Stimulated activated CD4-positive, alpha-beta T cell treated with anti-CD3 and anti-CD28 coated beads, Interleukin-15, amount 100 ng/mL, for 48 hours (primary cell): Measurements from ENCODE around the gene GSTP1.
"Not testable (repeated sequence)": the region's sequence is repeated elsewhere in the genome, so short reads cannot be mapped to it uniquely, and the experiment has no call there.

ENCODE experiments used
- DNase-seq, 2 donors: peaks; one replicate each; pipeline ENCODE4 v3.0.0-alpha.2; 2020; ENCODE audit warnings: low read depth in 2 of 2

Gene GSTP1

GRCh38 chr11:67583247-67584204 is at the start of gene GSTP1:
TSS of gene GSTP1 (plus strand) at chr11:67583812. CDS start at chr11:67583844, 32 bp downstream.
- peak; percentile 67 to 74 for DNase-seq

- DNase-seq, result no peak
Measured at GRCh38 chr11:67534070-67534679, 49.4 kb upstream of the GSTP1 start.

- DNase-seq, result no peak
Measured at GRCh38 chr11:67535561-67535960, 48.1 kb upstream of the GSTP1 start.

GRCh38 chr11:67538306-67538705 is 45.3 kb upstream of the GSTP1 start:
- no peak for DNase-seq

GRCh38 chr11:67538823-67539505 is 44.6 kb upstream of the GSTP1 start:
- DNase-seq, result no peak

GRCh38 chr11:67539550-67539949 is 44.1 kb upstream of the GSTP1 start:
- DNase-seq, result no peak

GRCh38 chr11:67541198-67541597 is 42.4 kb upstream of the GSTP1 start:
- no peak for DNase-seq

- no peak for DNase-seq
Measured at GRCh38 chr11:67542169-67542568, 41.4 kb upstream of the GSTP1 start.

- no peak for DNase-seq
Measured at GRCh38 chr11:67542971-67543370, 40.6 kb upstream of the GSTP1 start.

- DNase-seq, result no peak
Measured at GRCh38 chr11:67543585-67543984, 40.0 kb upstream of the GSTP1 start.

- DNase-seq, result no peak
Measured at GRCh38 chr11:67544616-67545242, 38.9 kb upstream of the GSTP1 start.

- DNase-seq, result no peak
Measured at GRCh38 chr11:67545280-67545679, 38.3 kb upstream of the GSTP1 start.

GRCh38 chr11:67548112-67548511 is 35.5 kb upstream of the GSTP1 start:
- not testable (repeated sequence) for DNase-seq

- DNase-seq, result no peak
Measured at GRCh38 chr11:67548555-67549110, 35.0 kb upstream of the GSTP1 start.

- no peak for DNase-seq
Measured at GRCh38 chr11:67551127-67551526, 32.5 kb upstream of the GSTP1 start.

GRCh38 chr11:67551697-67552096 is 31.9 kb upstream of the GSTP1 start:
- not testable (repeated sequence) for DNase-seq

- no peak for DNase-seq
Measured at GRCh38 chr11:67556244-67556643, 27.4 kb upstream of the GSTP1 start.

GRCh38 chr11:67558084-67558772 is 25.4 kb upstream of the GSTP1 start:
- no peak for DNase-seq

- DNase-seq, result no peak
Measured at GRCh38 chr11:67561971-67562619, 21.5 kb upstream of the GSTP1 start.

- DNase-seq, result no peak
Measured at GRCh38 chr11:67562963-67563704, 20.5 kb upstream of the GSTP1 start.
